ENCODE results near the gene G2E3. TPM values are rescaled to one million over a fixed set of nuclear protein-coding genes. Genes with fewer than 3 reads are reported as not detected.

The G2E3 gene
- total and polyA plus RNA-seq, 8 donors: 16.8 to 39.4 (median 32.4) TPM

GRCh38 chr14:30658645-30659044, 99.7 kb downstream of the G2E3 start:
- DNase-seq (no peak), ATAC-seq (no peak)
- peaks cover 0 to 8% of the 10 kb centered on the region in 2 donors for H3K4me1 ChIP-seq
- no peak for TF ChIP-seq CTCF (IDR thresholded peaks at IDR 0.05)
- no peaks in the 10 kb centered on the region for H3K27me3 ChIP-seq
- no peak overlapping the region for H3K4me3 ChIP-seq
- peaks cover 0 to 64% of the 10 kb centered on the region in 2 donors for H3K36me3 ChIP-seq
- H3K27ac ChIP-seq: no peak overlapping the region
- intact Hi-C loops (cut with DNase I): loop anchor here in 1 of 2 donors (10.0 kb wide), 1 partner anchor 246 kb away; no protein-coding TSS in a partner anchor
- H3K9me3 ChIP-seq: no peaks in the 10 kb centered on the region

DNA sequence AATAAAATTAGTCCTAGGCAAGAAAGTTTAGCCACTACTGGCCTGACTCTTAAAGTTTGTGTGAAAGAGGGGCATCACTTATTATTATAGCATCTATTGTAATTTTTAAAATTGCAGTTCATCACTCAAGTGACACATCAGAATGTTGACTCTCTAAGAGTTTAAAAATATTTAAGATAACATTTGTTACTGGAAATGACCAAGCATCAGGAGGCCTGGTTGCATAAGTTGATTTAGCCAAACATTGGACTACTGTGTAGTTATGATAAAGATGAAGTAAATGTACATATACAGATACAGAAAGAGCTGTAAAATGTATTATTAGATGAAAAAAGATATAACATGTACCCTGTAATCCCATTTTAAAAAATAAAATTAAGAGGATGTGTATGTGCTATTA, 110.6 kb downstream of the G2E3 start:
- Histone ChIP-seq H3K36me3 (peaks cover 0 to 37% of the 10 kb centered on the region in 2 donors), H3K27ac (no peak overlapping the region), H3K4me3 (no peak overlapping the region), H3K27me3 (no peaks in the 10 kb centered on the region), H3K4me1 (no peaks in the 10 kb centered on the region), H3K9me3 (no peaks in the 10 kb centered on the region)
- TF ChIP-seq CTCF (IDR thresholded peaks at IDR 0.05): no peak
- no peak for ATAC-seq
- intact Hi-C loops (cut with DNase I): no loop called here
- no peak for DNase-seq

Other genes starting within 250 kb of the G2E3 start
- gene SCFD1, start 63.2 kb downstream of the G2E3 start, total RNA-seq: 10 to 100 TPM; 74.5 to 85.7 TPM
- 10 to 100 TPM; 84.8 to 99.2 (median 91.9) TPM for gene SCFD1, start 63.2 kb downstream of the G2E3 start, polyA plus RNA-seq (ENCODE audit: insufficient read length in 6 of 6)